Posterior vena cava (tissue), 2 donors: ENCODE data around the gene ENTHD1. TPM values are rescaled to one million over a fixed set of nuclear protein-coding genes. Genes with fewer than 3 reads are reported as not detected.

Experiments used
- DNase-seq: peaks from one replicate; pipeline ENCODE4 v3.0.0-alpha.2; 2020; ENCODE audit warnings: low spot score
- intact Hi-C, 2 donors: fragments of 100-400 bp; cut with DNase I; formaldehyde crosslinking; loops; one replicate each; pipeline versions ENCODE4 v1.14.1 to v1.14.2; 2022 to 2023
- total RNA-seq, 2 donors: library from RNA; stranded (reverse); fragmentation: NEBNext Ultra II Directional; extraction: Animal tissue kit (Norgen Biotek cat#: 25700); gene quantifications; one replicate each; pipeline ENCODE4 v1.2.1, GENCODE V29; 2021
- donor health status: DM: yes; HTN: yes; CAD: no.
- donor health status: DM: yes; HTN: yes; CAD: no.

Gene ENTHD1
- total RNA-seq, 2 donors from 2014 or later: not detected

- DNase-seq: no peak
- intact Hi-C loops: no loop called here
Measured at GRCh38 chr22:39925909-39926679, 32.5 kb upstream of the ENTHD1 start.

GRCh38 chr22:39925273-39925672, 31.7 kb upstream of the ENTHD1 start:
- intact Hi-C loops: no loop called here
- no peak for DNase-seq

DNA sequence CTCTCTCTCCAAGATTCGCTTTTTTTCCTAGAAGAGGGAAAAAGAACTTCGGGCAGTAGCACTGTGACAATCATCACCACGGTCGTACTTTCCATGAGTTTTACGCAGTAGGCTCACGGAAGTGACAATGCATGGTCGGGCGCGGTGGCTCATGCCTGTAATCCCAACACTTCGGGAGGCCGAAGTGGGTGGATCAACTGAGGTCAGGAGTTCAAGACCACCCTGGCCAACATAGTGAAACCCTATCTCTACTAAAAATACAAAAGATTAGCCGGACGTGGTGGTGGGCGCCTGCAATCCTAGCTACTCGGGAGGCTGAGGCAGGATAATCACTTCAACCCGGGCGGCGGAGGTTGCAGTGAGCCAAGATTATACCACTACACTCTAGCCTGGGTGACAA, 30.7 kb upstream of the ENTHD1 start:
- no peak for DNase-seq
- intact Hi-C loops: no loop called here

DNA sequence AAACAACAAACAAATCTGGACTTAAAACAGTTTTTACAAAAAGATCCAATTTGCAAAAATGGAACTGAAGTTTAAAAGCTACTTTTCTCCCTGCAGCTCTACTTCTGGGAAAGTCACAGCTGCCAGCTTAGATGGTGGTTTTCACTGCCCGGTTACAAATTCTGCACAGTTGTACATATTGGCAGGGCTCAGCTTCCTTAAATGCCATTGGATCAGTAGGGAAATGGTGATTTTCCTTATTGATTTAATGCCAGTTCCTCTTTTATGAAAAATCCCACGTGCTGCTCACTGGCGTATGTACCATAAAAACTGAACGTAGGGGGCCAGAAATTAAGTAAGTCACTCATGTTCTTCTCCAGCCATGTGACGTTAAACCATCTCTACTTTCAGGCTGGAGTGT, 30.1 kb upstream of the ENTHD1 start:
- no peak for DNase-seq
- intact Hi-C loops: no loop called here

DNA sequence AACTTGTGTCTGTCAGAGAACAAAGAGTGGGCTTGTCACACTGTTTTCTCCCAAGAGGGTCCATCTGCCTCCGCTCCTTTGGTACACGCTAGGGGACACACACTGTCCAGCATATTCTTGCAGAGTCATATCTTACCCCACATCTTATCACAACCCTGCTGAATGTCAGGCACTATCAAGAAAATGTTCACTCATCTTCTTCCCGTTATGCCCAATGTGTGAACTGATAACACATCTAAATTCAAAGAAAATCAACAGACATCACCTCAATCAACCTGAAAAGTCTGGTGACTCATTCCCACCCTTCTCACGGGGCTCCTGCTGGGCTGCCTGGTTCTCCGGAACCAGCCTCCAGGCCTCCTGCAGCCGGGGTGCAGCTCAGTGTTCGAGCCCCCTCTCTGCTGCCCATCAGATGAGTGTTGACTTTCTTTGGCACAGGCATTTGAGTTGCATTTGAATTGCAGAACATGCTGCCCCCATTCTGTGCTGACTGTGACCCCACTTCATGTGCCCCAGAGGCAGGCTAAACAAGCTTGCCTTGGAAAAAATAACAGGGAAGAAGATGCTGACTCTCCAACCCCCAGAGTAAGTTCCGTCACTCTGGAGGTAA, 26.7 kb upstream of the ENTHD1 start:
- intact Hi-C loops: loop anchor here in 1 of 2 donors (2.0 kb wide), 1 partner anchor 293 kb away; no protein-coding TSS in a partner anchor
- DNase-seq: no peak

DNA sequence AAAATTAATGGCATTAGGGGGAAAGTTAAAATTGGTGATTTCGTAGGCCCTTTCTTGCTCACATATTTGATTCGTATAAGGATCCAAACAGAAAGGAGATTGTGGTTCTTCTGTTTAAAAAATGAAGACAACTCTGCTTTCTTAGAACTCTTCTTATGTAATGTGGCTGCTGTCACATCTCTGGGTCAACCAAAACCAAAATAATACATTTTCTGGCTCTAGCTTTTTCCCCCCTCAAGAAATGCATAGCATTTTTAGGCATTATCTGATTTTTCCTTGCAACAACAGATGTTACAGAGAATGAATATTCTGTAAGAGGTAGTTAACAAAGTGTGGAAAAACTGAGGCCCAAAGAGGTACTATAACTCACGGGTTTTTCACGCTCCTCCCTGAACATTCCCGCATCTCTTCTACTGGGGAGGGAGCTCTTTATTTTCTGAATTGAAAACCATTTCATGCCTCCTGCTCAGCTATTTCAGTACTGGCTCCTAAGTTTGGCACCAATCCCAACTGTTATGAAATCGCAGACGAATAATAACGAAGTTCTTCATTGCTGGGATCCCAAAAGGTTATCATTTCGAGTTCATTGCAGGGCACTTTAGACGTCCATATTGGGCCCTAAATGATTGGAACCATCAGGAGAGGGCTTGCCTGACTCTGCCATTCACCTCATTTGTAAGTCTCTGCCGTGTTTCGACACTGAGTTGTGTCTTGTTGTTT, 24.4 kb upstream of the ENTHD1 start:
- DNase-seq: no peak
- intact Hi-C loops: no loop called here

GRCh38 chr22:39917197-39917643, 23.7 kb upstream of the ENTHD1 start:
- DNase-seq: no peak

GRCh38 chr22:39916496-39916895, 22.9 kb upstream of the ENTHD1 start:
- DNase-seq: no peak
- intact Hi-C loops: no loop called here

More at GRCh38 chr22:39917197-39917643, 23.7 kb upstream of the ENTHD1 start:
- intact Hi-C loops: no loop called here

- no peak for DNase-seq
- intact Hi-C loops: no loop called here
Measured at GRCh38 chr22:39915295-39915726, 21.8 kb upstream of the ENTHD1 start.

DNA sequence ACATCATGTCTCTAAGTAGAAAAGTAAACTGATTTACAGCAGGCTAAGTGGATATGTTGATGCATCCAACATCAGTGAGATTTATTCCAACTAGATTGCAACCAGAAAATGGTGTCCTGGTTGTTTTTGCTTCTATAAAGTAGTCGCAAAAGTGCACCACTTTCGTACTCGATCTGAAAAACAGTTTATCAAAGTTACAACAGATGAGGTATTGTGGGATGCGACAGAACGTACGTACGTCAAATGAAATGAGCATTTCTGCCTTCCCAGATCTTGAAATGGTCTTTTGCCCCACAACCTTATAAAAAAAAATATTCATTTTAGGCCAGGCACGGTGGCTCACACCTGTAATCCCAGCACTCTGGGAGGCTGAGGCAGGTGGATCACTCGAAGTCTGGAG, 21.0 kb upstream of the ENTHD1 start:
- DNase-seq: no peak
- intact Hi-C loops: no loop called here

DNA sequence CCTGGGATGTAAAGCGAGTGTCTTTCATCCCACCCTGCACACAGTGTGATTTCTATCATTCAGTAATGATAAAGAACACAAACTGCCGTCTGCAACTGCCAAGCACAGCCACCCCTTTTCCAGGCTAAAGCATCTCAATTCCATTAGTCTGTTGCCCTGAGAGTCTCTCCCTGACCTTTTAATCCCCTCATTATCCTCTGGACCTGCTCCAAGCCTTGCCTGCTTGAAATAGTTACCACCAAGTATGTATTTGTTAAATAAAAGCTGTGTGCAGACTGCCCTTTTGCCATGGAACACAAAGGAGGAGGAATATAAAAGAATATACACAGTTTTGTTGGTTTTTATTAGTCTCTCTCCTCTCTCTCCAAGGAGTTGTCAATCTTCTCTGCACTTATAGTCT, 20.3 kb upstream of the ENTHD1 start:
- no peak for DNase-seq
- intact Hi-C loops: no loop called here

DNA sequence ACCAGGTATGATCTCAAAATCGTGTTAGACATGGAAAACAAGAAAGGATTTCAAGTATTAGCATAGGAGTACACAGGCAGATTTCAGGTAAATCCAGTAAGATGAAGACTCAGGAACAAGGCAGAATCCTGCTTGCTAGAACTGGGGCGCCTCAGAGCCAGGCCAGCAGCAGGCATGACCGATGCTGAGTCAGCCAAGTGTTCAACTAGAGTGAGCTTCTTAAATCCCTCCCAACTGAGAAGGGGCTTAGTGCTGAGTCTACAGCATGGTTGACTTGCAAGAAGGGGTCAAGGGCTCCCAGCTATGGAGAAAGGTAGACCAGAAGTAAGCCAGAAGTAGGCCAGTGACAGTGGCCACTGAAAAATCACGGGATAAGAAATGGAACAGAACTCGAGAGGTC, 19.8 kb upstream of the ENTHD1 start:
- DNase-seq: no peak
- intact Hi-C loops: no loop called here

- no peak for DNase-seq
- intact Hi-C loops: no loop called here
Measured at GRCh38 chr22:39910876-39911613, 17.5 kb upstream of the ENTHD1 start.

DNA sequence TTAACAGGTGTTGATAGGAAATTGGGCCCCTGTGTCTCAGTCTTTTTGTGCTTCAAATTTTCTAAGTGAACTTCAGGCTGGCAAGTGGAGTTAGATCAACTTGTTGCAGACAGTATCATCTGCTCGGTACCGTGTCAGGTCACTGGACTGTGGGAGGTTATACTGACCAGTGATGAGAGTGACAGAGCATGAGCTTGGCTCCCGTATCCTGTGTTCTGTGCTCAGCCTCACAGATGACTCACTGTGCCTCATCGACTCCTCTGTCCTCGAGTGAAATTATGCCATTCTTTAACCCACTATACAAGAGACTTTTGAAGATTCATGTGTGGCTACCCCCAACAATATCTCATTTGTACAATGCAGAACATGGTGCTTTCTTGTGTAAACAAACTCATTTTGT, 15.2 kb upstream of the ENTHD1 start:
- no peak for DNase-seq
- intact Hi-C loops: no loop called here

DNA sequence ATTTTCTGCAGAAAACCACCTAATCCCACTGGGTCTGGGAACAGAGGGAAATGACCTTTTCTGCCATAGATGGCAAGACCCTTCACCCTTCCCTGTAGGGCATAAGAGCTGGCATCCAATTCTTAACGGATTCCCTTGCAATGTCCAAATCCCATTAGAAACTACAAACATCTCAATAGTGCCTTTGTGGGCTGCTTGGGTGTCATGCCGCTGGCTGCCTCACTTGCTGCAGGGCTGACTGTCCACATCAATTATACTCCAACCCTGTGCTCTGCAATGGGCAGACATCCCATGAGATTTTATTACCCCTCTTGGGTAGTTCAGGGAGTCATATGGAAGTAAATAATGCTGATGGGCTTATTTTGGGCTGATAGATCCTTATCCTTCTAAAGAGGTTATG, 14.6 kb upstream of the ENTHD1 start:
- intact Hi-C loops: no loop called here
- no peak for DNase-seq

DNA sequence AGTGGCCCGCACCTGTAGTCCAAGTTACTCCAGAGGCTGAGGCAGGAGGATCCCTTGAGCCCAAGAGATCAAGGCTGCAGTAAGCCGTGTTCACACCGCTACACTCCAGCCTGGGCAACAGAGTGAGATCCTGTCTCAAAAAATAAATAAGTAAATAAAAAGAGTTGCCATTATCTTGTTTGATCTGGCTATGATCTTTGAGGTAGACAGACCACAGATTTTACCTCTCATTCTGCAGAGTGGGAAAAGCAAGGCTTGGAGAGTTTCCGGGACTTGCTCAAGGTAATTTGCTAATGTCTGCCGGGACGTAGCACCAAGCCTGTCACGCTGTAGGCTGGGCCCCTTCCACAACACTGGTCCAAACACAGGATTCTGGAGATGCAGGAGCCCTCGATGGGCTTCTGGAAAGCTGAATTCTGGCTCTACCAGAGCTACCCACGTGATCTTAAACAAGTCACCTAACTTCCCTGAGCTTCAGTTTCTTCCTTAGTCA, 14.1 kb upstream of the ENTHD1 start:
- intact Hi-C loops: no loop called here

DNA sequence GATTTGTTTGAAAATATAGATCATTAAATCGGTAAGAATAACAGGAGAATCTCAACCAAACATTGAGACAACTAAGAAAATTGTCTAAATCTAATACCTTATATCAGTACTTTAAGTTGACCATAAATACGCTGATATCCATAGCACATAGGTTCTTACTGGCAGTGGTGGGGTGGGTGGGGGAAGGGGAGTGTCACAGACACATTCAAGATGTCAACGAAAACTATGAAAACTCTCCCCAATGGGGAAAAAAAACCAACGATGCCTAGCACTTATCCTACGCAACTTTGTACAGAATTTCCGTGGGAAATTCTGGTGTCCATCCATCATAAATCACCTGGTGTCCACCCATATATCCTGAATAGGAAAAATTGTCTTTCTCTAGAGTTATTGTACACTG, 13.5 kb upstream of the ENTHD1 start:
- DNase-seq: no peak
- intact Hi-C loops: no loop called here

More for the DNA sequence above, 14.1 kb upstream of the ENTHD1 start:
- DNase-seq: no peak

DNA sequence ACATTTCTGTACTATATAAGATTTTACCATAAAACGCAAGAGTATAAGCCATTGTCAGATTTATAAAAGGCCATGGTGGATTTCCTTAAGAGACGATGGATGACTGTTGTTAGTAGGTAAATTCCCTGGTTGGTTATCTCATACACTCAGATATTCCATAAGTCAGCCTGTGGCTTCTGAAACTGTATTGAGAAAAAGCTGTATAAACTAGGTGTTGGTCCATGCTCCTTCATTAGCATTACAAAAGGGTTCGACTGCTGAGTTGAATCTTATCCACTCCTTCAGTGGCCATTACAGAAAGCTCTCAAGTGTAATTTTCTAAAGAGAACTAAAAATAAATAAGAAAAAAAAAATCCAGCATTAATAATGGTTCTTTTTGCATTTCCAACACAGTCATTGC, 12.6 kb upstream of the ENTHD1 start:
- DNase-seq: no peak
- intact Hi-C loops: no loop called here

- DNase-seq: no peak
- intact Hi-C loops: no loop called here
Measured at GRCh38 chr22:39905687-39906086, 12.1 kb upstream of the ENTHD1 start.

DNA sequence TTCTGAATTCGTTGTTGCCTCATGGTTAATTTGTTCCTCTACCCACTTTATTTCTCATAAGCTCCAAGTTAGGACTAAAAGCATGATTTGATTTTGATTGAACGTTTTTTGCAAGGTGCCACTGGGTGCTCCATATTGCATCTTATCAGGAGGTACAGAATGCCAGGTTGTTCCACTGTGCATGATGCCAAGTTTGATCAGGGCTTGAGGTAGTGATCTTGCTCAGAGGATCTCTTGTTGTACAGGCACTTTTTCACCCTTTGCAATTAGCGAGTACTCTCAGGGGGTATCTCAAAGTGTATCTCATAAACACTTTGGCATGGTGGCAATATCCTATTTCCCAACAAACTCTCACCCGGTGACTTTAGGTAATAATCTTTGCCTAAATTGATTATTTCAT, 11.3 kb upstream of the ENTHD1 start:
- intact Hi-C loops: no loop called here
- DNase-seq: no peak
